DND-41 (cell line): ENCODE results near the gene OR8A1.

ENCODE experiments used
- ATAC-seq: fragments of 200-7000 bp; cut with Tn5 transposase; 3 replicates; pipeline ENCODE4 v1.9.1; 2021; ENCODE audit warnings: low read depth; ENCODE audit not compliant: insufficient read depth
- DNase-seq: peaks from one replicate; pipeline ENCODE4 v3.0.0-alpha.2; 2020
- H2AFZ ChIP-seq: 2 replicates; pipeline ENCODE4 v1.6.0; 2012; ENCODE audit warnings: low read depth, low read length
- H3K27ac ChIP-seq: 2 replicates; pipeline ENCODE4 v1.5.1; 2012; ENCODE audit warnings: low read length, inconsistent platforms
- H3K27me3 ChIP-seq: fragments of 200-600 bp; sonication (generic); 2 replicates; pipeline ENCODE4 v1.6.0; 2012; ENCODE audit warnings: low read length, mild to moderate bottlenecking, inconsistent platforms; ENCODE audit not compliant: insufficient read depth, poor library complexity
- H3K36me3 ChIP-seq: 2 replicates; pipeline ENCODE4 v1.5.1; 2012; ENCODE audit warnings: low read length, inconsistent platforms; ENCODE audit not compliant: insufficient read depth
- H3K4me1 ChIP-seq: 2 replicates; pipeline ENCODE4 v1.5.1; 2012; ENCODE audit warnings: mild to moderate bottlenecking, low read length; ENCODE audit not compliant: insufficient read depth
- H3K4me2 ChIP-seq: 2 replicates; pipeline ENCODE4 v1.6.0; 2012; ENCODE audit warnings: mild to moderate bottlenecking, moderate library complexity, low read length, inconsistent platforms; ENCODE audit not compliant: insufficient read depth
- H3K4me3 ChIP-seq, 2 experiments: fragments of 200-600 bp in 1 of 2; shearing (Covaris generic) in 1 of 2; 2 replicates each; pipeline ENCODE4 v1.5.1; 2012 to 2016; ENCODE audit warnings: inconsistent platforms in 2 of 2, low read length in 2 of 2, mild to moderate bottlenecking in 2 of 2, low read depth in 1 of 2, moderate library complexity in 1 of 2
- H3K79me2 ChIP-seq: 2 replicates; pipeline ENCODE4 v1.6.0; 2012; ENCODE audit warnings: low read length, inconsistent platforms; ENCODE audit not compliant: insufficient read depth
- H3K9ac ChIP-seq: 2 replicates; pipeline ENCODE4 v1.6.0; 2012; ENCODE audit warnings: low read depth, mild to moderate bottlenecking, inconsistent platforms, low read length, moderate library complexity
- H3K9me3 ChIP-seq: 2 replicates; pipeline ENCODE4 v1.5.1; 2012; ENCODE audit warnings: low read length, moderate library complexity, mild to moderate bottlenecking, inconsistent platforms; ENCODE audit not compliant: insufficient read depth, severe bottlenecking
- H4K20me1 ChIP-seq: 2 replicates; pipeline ENCODE4 v1.6.0; 2012; ENCODE audit warnings: low read length; ENCODE audit not compliant: insufficient read depth
- CTCF ChIP-seq: IDR thresholded peaks from 2 replicates; pipeline ENCODE4 v1.5.1; 2012; ENCODE audit warnings: borderline replicate concordance, low read length, moderate library complexity, mild to moderate bottlenecking; ENCODE audit not compliant: poor library complexity, severe bottlenecking; ENCODE audit errors: extremely low read depth
- EZH2 ChIP-seq: IDR thresholded peaks from 3 replicates; pipeline ENCODE4 v1.6.1; 2012; ENCODE audit warnings: borderline replicate concordance, low read depth, mild to moderate bottlenecking, moderate library complexity, low read length, inconsistent platforms; ENCODE audit not compliant: severe bottlenecking

Gene OR8A1

GRCh38 chr11:124541204-124541603 is 28.6 kb upstream of the OR8A1 start:
- no peaks in the 10 kb centered on the region for H4K20me1 ChIP-seq
- ATAC-seq: no peak
- TF ChIP-seq EZH2 (no peak), CTCF (no peak)

DNA sequence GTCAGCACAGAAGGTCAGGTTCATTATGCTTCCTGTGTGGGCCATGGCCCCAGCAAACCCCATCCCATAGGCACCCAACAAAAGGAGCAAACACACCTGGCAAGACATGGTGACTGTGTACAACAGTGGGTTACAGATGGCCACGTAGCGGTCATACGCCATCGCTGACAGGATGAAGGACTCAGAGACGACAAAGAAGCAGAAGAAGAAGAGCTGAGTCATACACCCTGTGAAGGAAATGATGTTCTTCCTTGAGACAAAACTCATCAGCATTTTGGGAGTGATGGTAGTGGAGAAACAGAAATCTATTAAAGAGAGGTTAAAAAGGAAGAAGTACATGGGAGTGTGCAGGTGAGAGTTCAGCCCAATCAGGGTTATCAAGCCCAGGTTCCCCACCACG is 26.7 kb upstream of the OR8A1 start:
- no peak for DNase-seq
- H3K9me3 ChIP-seq: no peaks in the 10 kb centered on the region
- TF ChIP-seq EZH2 (no peak), CTCF (no peak)
- H3K27me3 ChIP-seq: peaks cover 4% of the 10 kb centered on the region
- no peak for ATAC-seq
- no peaks in the 10 kb centered on the region for H4K20me1 ChIP-seq
- no peaks in the 10 kb centered on the region for H3K4me1 ChIP-seq
- H3K4me3 ChIP-seq: no peak overlapping the region
- H3K27ac ChIP-seq: no peak overlapping the region
- no peak overlapping the region for H2AFZ ChIP-seq
- H3K79me2 ChIP-seq: no peaks in the 10 kb centered on the region
- no peak overlapping the region for H3K9ac ChIP-seq
- H3K36me3 ChIP-seq: no peaks in the 10 kb centered on the region
- H3K4me2 ChIP-seq: no peak overlapping the region

More at GRCh38 chr11:124541204-124541603, 28.6 kb upstream of the OR8A1 start:
- H3K4me3 ChIP-seq: no peak overlapping the region
- no peak overlapping the region for H3K27ac ChIP-seq
- H3K36me3 ChIP-seq: no peaks in the 10 kb centered on the region
- H2AFZ ChIP-seq: no peak overlapping the region
- H3K27me3 ChIP-seq: no peaks in the 10 kb centered on the region
- no peak for DNase-seq
- no peak overlapping the region for H3K9ac ChIP-seq
- no peaks in the 10 kb centered on the region for H3K4me1 ChIP-seq
- H3K79me2 ChIP-seq: no peaks in the 10 kb centered on the region
- no peaks in the 10 kb centered on the region for H3K9me3 ChIP-seq
- H3K4me2 ChIP-seq: no peak overlapping the region

DNA sequence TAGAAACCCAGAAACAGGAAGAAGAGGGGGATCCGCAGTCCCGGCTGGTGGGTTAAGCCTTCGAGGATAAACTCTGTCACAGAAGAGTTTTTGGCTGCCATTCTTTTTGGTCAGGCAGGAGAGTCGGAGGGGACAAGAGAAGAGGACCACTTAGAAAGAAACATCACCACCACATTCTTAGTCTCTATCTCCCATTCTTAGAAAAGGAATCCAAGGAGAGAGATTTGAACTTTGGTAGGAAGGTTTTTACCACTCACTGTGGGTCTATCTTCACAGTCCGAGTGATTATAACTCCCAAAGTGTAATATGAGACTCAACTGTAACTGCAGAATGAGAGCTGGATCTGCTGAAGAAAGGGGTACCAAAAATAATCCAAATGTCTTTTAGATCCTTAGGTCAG is 26.2 kb upstream of the OR8A1 start, which contains the start of gene OR8B12:
OR8B12 (minus strand) TSS at position 101 of the 400 bp plus-strand sequence; CDS start at position 101, 0 bp downstream.
- DNase-seq (no peak), ATAC-seq (no peak)
- H3K27me3 ChIP-seq: peaks cover 4% of the 10 kb centered on the region
- H3K27ac ChIP-seq: no peak within 1 kb of the TSS
- H3K4me2 ChIP-seq: no peak within 1 kb of the TSS
- H3K9ac ChIP-seq: no peak within 1 kb of the TSS
- no peak within 1 kb of the TSS for H3K4me3 ChIP-seq
- TF ChIP-seq EZH2 (no peak), CTCF (no peak)
- no peaks in the 10 kb centered on the region for H3K79me2 ChIP-seq
- no peak within 1 kb of the TSS for H2AFZ ChIP-seq
- H4K20me1 ChIP-seq: no peaks in the 10 kb centered on the region
- H3K36me3 ChIP-seq: no peaks in the 10 kb centered on the region
- no peaks in the 10 kb centered on the region for H3K4me1 ChIP-seq
- no peaks in the 10 kb centered on the region for H3K9me3 ChIP-seq

DNA sequence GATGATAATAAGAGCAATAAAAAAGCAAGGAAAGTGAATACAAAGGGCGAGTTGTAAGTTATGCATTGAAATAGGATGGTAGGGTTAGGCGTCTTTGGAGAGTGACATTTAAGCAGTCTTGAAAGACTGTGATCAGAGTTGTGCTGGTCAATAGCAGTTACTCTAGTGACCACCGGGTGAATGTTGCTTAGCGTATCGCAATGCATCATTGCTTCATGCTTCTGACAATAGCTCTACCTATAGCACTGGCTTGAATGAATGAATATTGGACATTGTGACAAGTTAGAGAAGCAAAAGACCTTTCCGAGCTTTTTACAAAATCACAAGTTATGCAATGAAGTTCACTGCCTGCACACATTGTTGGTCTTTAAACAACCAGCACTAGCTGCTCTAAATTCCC is 18.6 kb upstream of the OR8A1 start:
- peaks cover 4% of the 10 kb centered on the region for H3K27me3 ChIP-seq
- no peaks in the 10 kb centered on the region for H3K9me3 ChIP-seq
- H3K4me3 ChIP-seq: no peak overlapping the region
- no peak overlapping the region for H2AFZ ChIP-seq
- DNase-seq (no peak), ATAC-seq (no peak)
- TF ChIP-seq CTCF (no peak), EZH2 (no peak)
- no peak overlapping the region for H3K4me2 ChIP-seq
- no peaks in the 10 kb centered on the region for H3K36me3 ChIP-seq
- no peaks in the 10 kb centered on the region for H4K20me1 ChIP-seq
- no peak overlapping the region for H3K9ac ChIP-seq
- H3K4me1 ChIP-seq: no peaks in the 10 kb centered on the region
- no peaks in the 10 kb centered on the region for H3K79me2 ChIP-seq
- H3K27ac ChIP-seq: no peak overlapping the region
